Measurements from ENCODE around the gene SUCLG2.

SUCLG2 gene

GRCh38 chr3:67649681-67650080, 4.7 kb downstream of the SUCLG2 start:
- DNase-seq (ENCODE audit: low read depth), result no peak

- peak; percentile 32 for DNase-seq (ENCODE audit: low read depth)
These were observed 5.7 kb downstream of the SUCLG2 start for GRCh38 chr3:67648701-67649100.

- DNase-seq (ENCODE audit: low read depth), result peak; percentile 26
These were observed 6.2 kb downstream of the SUCLG2 start for GRCh38 chr3:67648229-67648628.

GRCh38 chr3:67647390-67647878, 7.0 kb downstream of the SUCLG2 start:
- peak; percentile 98 for DNase-seq (ENCODE audit: low read depth)

- peak; percentile 45 for DNase-seq (ENCODE audit: low read depth)
These were observed 7.7 kb downstream of the SUCLG2 start for GRCh38 chr3:67646586-67647234.

GRCh38 chr3:67644827-67645226, 9.6 kb downstream of the SUCLG2 start:
- no peak for DNase-seq (ENCODE audit: low read depth)

- no peak for DNase-seq (ENCODE audit: low read depth)
These were observed 11.7 kb downstream of the SUCLG2 start for GRCh38 chr3:67642734-67643133.

- no peak for DNase-seq (ENCODE audit: low read depth)
These were observed 12.2 kb downstream of the SUCLG2 start for GRCh38 chr3:67642190-67642589.

GRCh38 chr3:67641451-67641850, 13.0 kb downstream of the SUCLG2 start:
- DNase-seq (ENCODE audit: low read depth), result no peak

GRCh38 chr3:67640023-67640660, 14.3 kb downstream of the SUCLG2 start:
- peak; percentile 59 for DNase-seq (ENCODE audit: low read depth)

- DNase-seq (ENCODE audit: low read depth), result no peak
These were observed 17.0 kb downstream of the SUCLG2 start for GRCh38 chr3:67637255-67637900.

GRCh38 chr3:67635806-67636205, 18.6 kb downstream of the SUCLG2 start:
- peak; percentile 64 for DNase-seq (ENCODE audit: low read depth)

- DNase-seq (ENCODE audit: low read depth), result peak; percentile 89
These were observed 19.2 kb downstream of the SUCLG2 start for GRCh38 chr3:67635257-67635656.

GRCh38 chr3:67630666-67631362, 23.6 kb downstream of the SUCLG2 start:
- DNase-seq (ENCODE audit: low read depth), result no peak

- DNase-seq (ENCODE audit: low read depth), result no peak
These were observed 29.7 kb downstream of the SUCLG2 start for GRCh38 chr3:67624687-67625086.

GRCh38 chr3:67624078-67624477, 30.3 kb downstream of the SUCLG2 start:
- DNase-seq (ENCODE audit: low read depth), result no peak

- DNase-seq (ENCODE audit: low read depth), result no peak
These were observed 31.8 kb downstream of the SUCLG2 start for GRCh38 chr3:67622652-67623051.

GRCh38 chr3:67620869-67621268, 33.5 kb downstream of the SUCLG2 start:
- no peak for DNase-seq (ENCODE audit: low read depth)

GRCh38 chr3:67619991-67620390, 34.4 kb downstream of the SUCLG2 start:
- no peak for DNase-seq (ENCODE audit: low read depth)

GRCh38 chr3:67617518-67617917, 36.9 kb downstream of the SUCLG2 start:
- no peak for DNase-seq (ENCODE audit: low read depth)

- DNase-seq (ENCODE audit: low read depth), result no peak
These were observed 38.4 kb downstream of the SUCLG2 start for GRCh38 chr3:67616046-67616445.

GRCh38 chr3:67614195-67614594, 40.2 kb downstream of the SUCLG2 start:
- DNase-seq (ENCODE audit: low read depth), result no peak

- peak; percentile 91 for DNase-seq (ENCODE audit: low read depth)
These were observed 44.0 kb downstream of the SUCLG2 start for GRCh38 chr3:67610458-67610857.
